Activated effector memory CD4-positive, alpha-beta T cell treated with anti-CD3 and anti-CD28 coated beads, Interleukin-2, amount 50 U/mL, for 16 hours (primary cell): ENCODE results near the gene SPRY4.
A peak's percentile ranks its signal among the peaks of the same experiment; 100 is the strongest.
"Not testable (repeated sequence)": the region's sequence is repeated elsewhere in the genome, so short reads cannot be mapped to it uniquely, and the experiment has no call there.

Experiments used
- DNase-seq: peaks from one replicate; pipeline ENCODE4 v3.0.0-alpha.2; 2020

Gene SPRY4, protein sequence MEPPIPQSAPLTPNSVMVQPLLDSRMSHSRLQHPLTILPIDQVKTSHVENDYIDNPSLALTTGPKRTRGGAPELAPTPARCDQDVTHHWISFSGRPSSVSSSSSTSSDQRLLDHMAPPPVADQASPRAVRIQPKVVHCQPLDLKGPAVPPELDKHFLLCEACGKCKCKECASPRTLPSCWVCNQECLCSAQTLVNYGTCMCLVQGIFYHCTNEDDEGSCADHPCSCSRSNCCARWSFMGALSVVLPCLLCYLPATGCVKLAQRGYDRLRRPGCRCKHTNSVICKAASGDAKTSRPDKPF

DNA sequence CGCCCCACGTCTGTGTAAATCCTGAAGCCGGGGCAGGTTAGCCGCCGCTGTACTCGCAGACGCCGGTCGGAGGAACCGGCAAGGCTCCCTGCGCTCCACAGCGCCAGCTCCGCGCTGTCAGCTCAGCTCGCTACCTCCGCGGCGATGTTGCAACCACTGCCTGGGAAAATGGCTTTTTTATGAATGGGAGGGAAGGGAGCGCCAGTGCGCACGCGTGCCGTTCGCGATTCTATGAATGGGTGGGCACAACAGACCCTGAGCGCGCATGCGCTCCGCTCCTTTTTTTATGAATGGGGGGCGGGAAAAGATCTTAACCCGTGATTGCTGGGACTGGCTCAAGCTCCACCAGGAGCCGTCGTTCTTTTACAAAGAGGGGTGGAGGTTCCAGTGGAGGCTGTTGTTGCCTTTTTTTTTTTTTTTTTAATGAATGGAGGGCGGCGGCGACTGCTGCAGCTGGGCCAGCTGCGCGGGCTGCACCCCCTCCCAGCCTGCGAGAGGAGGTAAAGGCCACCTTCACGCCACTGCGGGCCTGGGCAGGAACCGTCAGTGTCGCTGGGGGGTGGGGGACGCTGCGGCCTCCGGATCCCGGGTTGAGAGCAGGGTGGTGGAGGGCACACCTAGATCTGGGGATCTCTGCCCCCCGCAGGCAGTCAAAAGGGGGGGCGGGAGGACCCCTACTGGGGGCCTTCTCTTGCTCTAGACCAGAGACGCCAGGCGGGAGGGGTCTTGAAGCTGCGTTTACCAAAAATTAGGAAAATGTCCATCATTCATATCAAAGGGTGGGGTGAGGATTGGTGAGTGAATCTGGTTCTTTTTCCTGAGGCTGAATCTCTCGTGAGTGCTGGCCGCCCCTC, at the start of gene SPRY4:
SPRY4 (minus strand) TSS at position 151 of the 854 bp plus-strand sequence. CDS start 9,913 bp downstream, outside the sequence.
- peak; percentile 91 for DNase-seq

DNA sequence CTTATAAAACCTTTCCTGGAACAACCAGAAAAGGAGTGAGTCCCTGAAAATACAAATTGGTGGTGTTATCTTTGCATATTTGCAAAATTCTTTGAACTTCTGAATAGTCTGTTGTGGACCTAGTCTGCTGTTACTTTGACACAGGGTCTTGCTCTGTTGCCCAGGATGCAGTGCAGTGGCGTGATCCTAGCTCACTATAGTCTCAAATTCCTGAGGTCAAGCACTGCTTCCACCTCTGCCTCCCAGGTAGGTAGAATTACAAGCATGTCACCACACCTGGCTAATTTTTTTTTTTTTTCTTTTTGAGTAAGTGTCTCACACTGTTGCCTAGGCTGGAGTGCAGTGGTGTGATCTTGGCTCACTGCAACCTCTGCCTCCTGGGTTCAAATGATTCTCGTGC, 43.7 kb upstream of the SPRY4 start:
- DNase-seq: peak; percentile 2

DNA sequence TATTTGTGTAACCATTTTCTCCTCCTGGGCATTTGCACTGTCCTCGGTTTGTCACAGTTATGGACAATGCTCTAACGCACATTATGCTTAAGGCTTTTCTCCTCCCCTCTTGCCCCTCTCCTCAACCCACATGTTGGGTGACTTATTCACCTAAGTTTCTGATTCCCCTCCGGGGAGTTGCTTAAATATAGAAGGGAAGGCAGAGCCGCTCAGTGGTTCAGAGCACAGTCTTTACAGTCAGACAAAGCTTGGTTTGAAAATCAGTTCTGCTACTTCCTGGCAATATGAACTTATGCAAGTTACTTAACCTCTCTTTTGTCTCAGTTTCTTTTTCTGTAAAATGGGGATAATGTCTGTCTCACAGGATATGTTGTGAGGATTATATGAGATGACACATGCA, 41.2 kb upstream of the SPRY4 start:
- DNase-seq: peak; percentile 24

DNA sequence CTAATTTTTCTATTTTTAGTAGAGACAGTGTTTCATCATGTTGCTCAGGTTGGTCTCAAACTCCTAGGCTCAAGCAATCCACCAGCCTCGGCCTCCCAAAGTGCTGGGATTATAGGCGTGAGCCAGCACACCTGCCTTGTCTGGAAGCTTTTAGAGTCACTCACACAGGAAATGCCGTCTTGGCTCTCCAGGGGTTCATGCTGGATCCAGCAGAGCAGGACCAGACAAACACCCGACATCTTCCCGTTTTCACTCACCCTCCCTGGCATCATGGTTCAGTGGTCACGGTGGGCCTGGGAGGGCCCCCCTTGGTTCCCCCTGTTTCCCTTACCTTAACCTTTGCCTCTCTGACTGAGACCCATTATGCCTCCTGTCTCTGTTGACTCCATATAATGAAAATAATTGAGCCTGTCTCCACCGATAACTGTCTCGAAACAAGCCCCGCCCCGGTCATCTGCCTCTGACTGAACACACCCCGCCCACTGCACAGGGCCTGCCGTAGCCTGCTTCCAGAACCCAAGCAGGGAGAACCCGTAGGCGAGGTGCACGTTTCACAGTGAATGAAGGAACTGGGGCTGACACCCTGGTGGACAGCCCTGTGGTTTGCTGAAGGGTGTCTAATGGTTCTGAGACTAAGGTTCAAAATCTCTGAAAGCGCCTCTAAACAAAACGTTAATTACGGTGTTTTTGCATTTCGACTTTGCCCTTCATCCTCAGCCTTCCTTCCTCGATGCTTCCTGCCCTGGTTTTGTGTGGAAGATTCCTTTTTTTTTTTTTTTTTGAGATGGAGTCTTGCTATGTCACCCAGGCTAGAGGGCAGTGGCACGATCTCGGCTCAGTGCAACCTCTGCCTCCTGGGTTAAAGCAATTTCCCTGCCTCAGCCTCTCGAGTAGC, 39.7 kb upstream of the SPRY4 start:
- peak; percentile 53 for DNase-seq

DNA sequence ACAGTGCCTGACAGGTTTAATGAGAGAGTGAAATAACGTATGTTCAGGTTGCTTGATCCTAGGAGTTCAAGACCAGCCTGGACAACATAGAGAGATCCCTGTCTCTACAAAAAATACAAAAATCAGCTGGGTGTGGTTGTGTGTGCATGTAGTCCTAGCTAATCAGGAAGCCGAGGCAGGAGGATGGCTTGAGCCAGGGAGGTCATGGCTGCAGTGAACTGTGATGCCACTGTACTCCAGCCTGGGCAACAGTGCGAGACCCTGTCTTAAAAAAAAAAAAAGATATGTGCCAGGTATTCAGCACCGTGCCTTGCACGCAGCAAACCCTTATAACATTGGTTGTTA, 38.8 kb upstream of the SPRY4 start:
- DNase-seq: peak; percentile 37

DNA sequence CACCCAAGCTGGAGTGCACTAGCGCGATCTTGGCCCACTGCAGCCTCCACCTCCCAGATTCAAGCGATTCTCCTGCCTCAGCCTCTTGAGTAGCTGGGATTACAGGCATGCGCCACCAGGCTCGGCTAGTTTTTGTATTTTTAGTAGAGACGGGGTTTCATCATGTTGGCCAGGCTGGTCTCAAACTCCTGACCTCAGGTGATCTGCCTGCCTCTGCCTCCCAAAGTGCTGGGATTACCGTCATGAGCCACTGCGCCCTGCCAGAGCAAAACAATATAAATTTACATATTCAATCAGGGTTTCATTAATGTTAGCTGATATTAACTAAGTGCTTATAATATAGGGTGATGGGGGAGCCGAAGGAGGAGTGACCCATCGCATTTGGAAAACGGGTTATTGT, 37.4 kb upstream of the SPRY4 start:
- DNase-seq: peak; percentile 46

DNA sequence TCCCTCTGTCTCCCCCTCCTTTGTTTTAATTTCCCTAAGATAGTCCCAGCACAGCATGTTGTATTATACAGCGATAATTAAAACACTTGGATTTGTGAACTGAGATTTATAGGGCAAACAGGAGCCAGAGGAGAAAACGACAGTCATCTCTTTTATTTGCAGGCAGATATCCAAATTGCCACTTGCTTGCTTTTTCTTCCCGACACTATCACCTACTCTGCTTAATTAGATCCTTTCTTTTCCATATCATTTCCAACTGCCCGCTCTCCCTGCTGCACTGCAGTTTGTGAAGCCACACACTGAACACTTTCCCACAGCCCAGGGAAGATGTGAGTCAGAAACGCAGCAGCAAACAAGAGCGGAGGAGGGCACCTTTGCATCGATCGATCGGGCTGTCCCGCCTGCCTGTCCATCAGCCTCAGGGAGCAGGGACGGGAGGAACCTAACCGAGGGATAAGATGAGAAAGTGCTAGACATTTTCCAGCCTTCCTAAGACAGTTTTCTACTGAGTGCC, 35.8 kb upstream of the SPRY4 start:
- peak; percentile 64 for DNase-seq

DNA sequence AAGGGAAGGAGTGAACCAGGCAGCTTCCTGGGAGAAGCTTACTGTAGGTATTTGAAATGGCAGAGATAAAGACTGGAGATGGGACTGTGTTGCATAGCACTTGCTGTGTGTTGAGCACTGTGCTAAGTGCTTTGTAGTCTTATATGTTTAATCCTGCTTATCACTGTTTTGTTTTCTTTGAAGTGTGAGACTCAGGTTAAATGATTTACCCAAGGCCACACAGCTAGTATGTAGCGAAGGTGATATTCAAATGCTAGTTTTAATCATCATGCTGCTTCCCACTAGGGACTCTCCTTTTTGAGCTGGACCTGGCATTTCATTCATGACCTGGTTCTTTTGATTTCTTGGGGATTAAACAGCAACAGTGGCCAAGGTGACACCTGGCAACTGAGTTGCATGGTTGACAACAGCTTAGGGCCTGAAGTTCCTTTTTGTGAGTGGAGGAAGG, 35.3 kb upstream of the SPRY4 start:
- peak; percentile 17 for DNase-seq

DNA sequence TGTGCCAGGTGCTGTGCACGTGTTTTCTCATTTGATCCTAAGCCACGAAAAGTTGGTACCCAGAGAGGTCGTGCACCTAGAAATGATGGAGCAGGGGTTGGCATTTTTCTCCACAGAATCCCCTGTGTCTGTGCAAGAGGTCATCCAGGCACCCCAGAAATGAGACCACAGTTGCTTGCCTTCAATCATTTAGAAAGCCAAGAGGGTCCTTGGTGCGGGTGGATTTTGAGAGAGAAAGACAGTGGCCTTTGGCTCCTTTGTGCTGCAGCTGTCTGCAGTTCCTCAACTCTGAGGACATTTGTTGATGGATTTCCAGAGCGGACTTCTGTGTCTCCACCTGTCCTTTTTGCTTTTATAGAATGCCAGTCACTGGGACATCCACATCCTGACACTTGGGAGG, 33.8 kb upstream of the SPRY4 start:
- DNase-seq: peak; percentile 56

DNA sequence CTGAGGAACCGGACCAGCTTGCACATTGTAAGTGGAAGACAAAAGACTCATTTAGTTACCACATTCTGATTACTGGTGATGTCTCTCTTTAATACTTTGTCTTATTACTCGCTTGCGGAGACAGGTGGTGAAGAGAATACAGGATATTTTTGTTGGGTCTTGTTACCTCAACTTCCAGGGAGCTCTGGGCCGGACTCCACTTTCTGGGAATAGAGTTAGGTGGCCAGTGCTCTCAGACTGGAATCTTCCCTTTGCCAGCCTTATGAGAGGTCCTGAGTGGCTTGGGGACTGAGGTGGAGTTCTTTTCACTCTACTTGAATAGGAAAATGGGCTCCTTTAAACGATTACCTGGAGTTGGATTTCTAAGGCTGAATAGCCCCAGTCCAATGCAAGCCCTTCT, 33.3 kb upstream of the SPRY4 start:
- peak; percentile 57 for DNase-seq

DNA sequence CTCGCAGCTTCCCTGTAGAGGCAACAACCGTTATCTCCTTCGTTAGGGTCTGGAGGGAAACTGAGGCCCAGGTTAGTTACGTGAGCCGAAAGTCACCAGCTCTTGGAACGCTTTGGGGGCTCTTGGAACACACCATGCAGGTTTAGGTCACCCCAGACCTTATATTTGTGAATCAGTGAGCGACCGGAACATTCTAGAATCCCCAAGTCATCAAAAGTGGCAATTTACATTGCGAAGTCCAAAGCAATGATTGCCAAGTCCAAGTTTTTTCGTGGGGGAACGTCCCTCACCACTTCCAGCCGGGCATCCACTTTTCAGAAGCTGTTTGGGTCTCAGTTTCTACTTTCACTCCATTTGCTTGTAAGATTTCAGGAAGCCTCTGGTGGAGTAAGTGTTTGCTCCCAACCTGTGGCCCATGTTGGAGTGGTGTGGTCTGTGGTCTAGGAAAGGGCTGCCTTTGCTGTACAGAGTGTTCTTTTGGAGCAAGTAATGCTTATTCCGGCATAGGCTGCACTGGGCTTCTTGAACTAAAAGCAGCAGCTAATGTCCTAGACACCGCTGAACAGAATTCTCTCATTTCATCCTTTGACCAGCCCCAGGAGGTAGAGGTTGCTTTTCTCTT, 32.8 kb upstream of the SPRY4 start:
- DNase-seq: no peak

DNA sequence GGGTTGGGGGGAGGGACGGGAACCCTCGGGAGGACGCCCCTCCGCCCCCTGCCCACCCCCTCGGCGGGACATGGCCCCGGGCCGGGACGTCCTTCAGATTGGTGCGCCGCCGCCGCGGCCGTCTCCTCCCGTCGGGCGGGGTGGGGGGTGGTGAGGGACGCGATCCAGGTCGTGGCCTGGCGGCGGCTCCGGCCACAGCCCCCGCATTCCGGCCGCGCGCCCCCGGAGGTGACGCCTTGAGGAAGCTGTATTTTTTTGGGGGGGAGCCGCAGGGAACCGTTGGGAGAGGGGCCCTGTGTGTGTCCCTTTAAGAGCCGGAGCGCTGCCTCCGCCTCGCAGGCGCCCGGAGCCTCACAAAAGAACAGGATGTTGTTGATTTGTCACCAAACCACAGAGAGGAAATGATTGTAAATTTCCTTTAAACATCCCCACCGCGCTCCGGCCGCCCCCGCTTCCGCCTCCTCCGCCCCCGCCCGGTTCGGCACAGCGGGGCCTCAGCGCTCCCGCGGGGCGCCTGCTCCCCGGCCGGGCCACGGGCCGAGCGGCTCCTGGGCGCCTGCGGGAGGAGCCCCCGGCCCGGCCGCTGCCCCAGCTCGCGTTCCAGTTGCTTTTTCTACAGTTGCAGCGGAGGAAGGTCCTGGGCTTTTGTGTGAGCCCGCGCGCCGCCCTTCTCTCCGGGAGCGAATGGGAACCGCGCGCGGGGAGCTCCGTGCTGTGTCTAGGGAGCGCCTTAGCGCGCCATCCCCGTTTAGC, 32.1 kb upstream of the SPRY4 start:
- peak; percentile 96 for DNase-seq

DNA sequence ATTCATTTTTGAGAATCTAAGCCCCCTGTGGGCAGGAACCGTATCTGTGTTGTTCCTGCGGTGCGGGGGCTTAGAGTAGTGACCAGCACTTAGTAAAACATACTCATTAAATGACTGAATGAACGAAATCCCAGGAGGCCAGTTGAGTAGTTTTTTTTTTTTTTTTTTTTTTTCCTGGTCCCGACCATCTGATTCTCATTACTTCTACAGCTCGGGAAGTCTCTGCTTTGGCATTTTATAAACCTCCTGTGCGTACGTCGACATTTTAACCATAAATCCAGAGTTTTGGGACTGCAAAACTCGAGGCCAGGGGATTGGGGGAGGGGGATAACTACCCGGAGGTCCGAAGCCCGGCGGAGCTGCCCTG, 31.5 kb upstream of the SPRY4 start:
- no peak for DNase-seq

DNA sequence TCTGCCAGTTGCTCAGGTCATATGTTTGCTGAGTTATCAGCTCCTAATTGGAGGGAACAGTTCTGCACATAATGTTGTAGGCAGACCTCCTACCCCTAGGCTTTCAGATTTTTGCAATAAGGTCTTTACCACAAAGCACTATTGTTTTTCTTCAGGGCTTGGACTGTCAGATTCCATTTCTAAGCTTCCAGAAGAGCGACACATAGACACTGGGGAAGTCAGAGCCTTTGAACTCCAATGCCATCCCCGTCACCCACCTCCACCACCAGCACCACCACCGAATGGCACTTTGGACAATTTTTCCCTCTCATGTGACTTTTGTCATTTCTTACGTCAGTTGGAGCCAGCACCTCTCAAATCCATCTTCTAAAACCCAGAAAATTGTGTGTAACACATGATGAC, 28.3 kb upstream of the SPRY4 start:
- DNase-seq: no peak

DNA sequence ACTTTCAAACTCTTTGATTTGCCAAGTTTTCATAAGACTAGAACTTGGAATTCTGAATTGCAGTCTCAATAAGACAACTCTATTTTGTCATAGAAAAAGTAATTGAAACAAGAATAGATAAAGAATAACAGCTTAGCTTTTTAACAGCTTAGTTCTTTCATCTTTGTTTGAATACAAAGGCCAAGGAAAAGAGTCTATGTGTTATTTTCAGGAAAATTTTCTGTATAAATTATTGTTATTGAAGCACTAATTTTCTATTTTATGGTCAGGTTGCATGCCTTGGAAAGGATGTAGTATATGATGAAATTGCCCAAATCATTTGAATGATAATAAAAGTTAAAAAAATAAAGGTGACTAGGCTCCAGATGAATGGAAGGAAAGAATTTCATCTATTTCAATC, 25.2 kb upstream of the SPRY4 start:
- no peak for DNase-seq

DNA sequence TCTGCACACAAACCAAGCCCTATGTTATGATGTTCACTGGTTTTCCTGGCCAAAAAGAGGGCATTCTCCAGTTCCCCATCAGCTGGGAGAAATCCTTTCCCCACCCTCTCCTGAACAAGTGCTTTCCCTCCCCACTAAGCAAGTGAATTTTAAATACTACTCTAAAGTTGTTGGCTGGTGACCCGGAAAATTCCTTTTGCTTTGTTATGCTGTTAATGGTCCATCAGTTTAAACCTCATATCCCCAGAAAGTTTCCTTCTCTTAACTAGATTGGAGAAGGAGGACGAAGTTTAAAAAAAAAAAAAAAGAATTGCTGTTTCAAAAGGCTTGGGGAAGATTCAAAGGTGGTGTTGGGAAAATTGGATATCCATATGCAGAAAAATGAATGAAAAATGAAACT, 21.9 kb upstream of the SPRY4 start:
- DNase-seq: no peak

DNA sequence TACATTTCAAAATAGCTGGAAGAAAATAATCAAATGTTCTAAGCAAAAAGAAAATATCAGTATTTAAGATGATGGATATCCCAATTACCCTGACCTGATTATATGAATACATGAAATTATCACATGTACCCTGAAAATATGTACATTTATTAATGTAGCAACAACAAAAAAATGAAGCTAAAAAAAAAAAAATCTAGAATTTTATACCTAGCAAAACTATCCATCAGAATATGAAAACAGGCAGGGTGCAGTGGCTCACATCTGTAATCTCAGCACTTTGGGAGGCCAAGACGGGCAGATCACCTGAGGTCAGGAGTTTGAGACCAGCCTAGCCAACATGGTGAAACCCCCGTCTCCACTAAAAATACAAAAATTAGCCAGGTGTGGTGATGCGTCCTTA, 20.1 kb upstream of the SPRY4 start:
- DNase-seq: not testable (repeated sequence)

DNA sequence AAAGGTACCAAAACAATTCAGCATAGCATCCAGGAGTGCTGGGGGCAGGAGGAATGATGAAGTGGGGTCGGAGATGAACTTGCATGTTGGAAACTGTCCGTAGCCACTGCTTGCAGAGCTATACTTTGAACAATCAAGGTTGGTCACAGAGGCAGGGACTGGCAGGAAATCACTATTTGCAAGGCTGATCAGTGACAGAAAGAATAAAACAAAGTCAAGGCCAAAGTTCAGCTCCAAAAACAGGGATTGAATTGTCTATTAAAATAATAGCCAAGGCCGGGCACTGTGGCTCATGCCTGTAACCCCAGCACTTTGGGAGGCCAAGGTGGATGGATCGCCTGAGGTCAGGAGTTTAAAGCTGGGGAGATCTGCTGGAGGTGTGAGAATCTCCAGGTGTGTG, 18.7 kb upstream of the SPRY4 start:
- DNase-seq: peak; percentile 12

DNA sequence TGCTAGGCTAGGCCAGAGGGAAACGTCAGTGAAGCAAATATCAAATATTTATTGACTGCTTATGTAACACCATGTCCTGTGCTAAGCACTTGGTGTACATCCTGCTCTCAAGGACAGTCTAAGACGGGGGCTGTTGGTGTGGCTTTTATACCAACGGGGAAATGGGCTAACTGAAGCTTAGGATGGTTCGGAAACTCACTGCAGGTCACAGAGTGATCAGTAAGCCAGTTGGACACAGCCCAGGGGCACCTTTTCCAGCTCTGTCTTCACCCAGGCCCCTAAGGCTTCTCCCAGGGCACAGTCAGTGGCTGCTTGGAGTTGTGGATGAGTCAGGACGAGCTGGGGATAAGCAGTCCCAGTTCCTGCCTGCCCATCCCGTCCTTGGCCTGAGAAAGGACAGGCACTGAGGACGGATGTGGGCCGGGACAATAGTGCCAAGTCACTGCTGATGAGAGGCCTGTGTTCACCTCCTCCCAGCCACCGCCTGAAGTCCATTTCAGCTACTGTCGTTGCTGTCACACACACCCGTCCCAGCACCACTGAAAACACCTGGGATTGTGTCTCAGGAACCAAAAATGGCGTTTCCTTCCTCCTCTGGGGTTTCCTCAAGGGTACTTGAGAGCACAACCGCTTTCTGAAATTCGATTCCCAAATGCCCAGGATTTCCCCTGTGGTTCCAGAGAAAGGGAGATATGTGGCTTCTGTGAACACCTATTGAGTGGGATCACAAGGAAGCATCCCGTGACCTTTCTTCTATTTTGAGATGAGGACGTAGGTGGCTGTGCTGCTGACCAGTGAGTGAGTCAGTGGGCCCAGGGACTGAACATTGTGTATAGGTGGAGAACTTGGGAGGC, 17.5 kb upstream of the SPRY4 start:
- DNase-seq: peak; percentile 46

DNA sequence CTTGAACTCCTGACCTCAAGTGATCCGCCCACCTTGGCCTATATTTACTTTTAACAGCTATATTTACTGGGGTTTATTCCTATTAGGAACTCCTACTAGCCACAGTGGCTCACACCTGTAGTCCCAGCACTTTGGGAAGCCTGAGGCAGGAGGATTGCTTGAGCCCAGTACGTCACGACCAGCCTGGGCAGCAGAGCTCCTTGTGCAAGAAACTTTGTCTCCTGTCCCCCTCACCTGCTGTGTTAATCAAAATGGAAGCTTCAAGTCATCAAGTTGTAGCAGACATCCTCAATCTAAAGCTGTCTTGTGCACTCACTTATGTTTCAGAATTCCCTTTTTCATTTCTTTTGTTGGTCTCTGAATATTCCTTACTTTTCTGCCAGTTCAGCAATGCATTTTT, 15.0 kb upstream of the SPRY4 start:
- peak; percentile 54 for DNase-seq

DNA sequence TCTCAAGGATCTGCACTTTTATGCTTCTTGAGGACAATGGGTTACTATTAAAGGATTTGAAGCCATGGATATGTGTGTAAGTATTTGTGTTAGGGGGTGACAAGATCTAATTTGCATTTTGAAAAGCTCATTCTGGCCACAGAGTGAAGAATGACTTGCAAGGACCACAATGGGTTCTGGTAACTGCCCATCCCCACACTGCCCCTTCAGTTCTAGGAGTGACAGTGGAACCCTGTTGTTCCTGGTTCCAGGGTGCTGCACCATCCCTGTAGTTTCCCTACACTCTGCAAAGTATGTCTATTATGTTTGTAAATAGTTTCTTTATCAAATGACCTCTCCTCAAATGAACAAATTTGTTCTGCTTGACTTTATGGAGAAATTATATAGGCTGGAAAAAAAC, 9.7 kb upstream of the SPRY4 start:
- DNase-seq: peak; percentile 6
